Activated gamma-delta T cell treated with anti-CD3 and anti-CD28 coated beads, Interleukin-2, amount 50 U/mL, for 16 hours (primary cell): ENCODE measurements around the gene CSAG1.
"Not testable (repeated sequence)": the region's sequence is repeated elsewhere in the genome, so short reads cannot be mapped to it uniquely, and the experiment has no call there.

Source experiments
- DNase-seq: peaks from one replicate; pipeline ENCODE4 v3.0.0-alpha.2; 2020; ENCODE audit warnings: low read depth

Gene CSAG1

GRCh38 chrX:152733261-152733975 lies at the start of gene CSAG1, which contains the start of gene MAGEA12:
TSS of gene CSAG1 (minus strand) at chrX:152733721. CDS start at chrX:152732460, 1,261 bp downstream.
TSS of gene MAGEA12 (plus strand) at chrX:152733757. CDS start at chrX:152736162, 2,405 bp downstream.
- DNase-seq, result no peak

- not testable (repeated sequence) for DNase-seq
Measured at GRCh38 chrX:152769549-152770289, 36.2 kb upstream of the CSAG1 start, which contains the start of gene MAGEA6. TSS of gene MAGEA6 (minus strand) at chrX:152769689. CDS start at chrX:152767650, 2,039 bp downstream.

DNA sequence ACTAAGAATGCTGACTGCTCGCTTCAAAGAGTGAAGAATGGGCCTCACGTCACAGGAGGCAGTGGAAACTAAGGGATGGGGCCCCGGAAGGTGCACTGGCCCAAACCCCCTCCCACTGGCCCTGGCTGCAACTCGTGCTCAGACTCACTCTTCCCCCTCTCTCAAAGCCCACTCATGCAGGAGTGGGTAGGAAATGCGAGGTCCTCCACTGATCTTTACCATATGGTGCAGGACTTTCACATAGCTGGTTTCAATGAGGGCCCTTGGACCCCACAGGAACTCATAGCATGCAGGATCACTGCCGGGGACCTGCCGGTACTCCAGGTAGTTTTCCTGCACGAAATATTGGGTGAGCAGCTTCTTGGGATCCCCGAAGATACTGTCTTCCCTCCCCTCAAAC lies 33.0 kb upstream of the CSAG1 start:
- not testable (repeated sequence) for DNase-seq

GRCh38 chrX:152761582-152761981 lies 28.1 kb upstream of the CSAG1 start:
- not testable (repeated sequence) for DNase-seq

GRCh38 chrX:152759544-152759943 lies 26.0 kb upstream of the CSAG1 start:
- not testable (repeated sequence) for DNase-seq

DNA sequence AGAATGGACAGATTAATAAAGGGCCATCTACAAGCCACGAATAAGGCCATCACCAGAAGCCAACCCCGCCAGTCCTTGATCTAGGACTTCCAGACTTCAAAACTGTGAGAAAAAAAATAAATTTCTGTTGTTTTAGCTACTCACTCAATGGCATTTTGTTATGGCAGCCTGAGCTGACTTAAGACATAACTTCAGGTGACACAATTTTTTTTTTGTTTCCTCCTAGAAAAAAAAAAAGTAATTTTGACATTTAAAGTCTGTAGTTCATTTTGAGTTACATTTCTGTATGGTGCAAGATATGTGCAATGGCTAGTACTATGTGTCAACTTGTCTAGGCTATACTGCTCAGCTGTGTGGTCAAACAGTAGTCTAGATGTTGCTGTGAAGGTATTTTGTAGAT lies 25.4 kb upstream of the CSAG1 start, which contains the start of gene CSAG3:
CSAG3 (plus strand) TSS at position 301 of the 400 bp plus-strand sequence.
- DNase-seq, result not testable (repeated sequence)

DNA sequence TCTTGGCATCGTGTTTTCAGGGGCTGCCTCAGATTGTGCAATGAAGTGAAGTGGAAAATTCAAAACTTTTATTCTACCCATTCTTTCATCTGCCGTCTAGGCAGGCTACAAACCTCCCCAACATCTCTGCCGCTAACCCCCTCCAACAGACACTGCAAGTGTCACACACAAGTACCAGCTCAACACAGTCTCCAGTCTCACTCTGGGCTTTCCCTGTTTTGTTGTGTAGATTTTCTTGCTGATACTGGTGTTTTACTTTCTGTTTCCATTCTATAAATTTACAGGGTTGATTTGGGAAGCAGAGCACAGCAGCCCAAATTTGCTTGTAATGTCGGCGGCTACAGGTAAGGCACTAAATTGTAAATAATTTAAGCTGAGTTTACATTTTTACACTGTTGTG lies 21.4 kb upstream of the CSAG1 start:
- DNase-seq, result not testable (repeated sequence)

- not testable (repeated sequence) for DNase-seq
Measured at GRCh38 chrX:152753686-152754650, 20.4 kb upstream of the CSAG1 start, which contains the start of gene MAGEA2. TSS of gene MAGEA2 (minus strand) at chrX:152753842. CDS start at chrX:152751363, 2,479 bp downstream.

DNA sequence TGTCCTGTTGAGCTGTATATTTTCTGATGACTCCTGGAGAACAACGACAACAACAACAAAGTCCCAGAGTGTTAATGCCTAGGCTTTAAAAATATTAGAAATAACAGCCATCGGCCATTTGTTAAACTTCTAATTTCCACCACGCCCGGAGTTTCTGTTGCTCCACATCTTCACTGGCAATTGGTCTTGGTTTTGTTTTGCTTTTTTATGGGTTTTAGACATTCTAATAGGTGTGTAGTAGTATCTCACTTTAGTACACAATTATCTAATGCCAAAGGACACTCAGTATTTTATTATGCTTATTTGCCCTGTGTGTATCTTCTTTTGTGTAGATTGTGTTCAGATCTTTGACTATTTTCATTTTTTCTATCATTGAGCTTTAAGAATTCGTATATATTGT lies 5.0 kb upstream of the CSAG1 start:
- no peak for DNase-seq

DNA sequence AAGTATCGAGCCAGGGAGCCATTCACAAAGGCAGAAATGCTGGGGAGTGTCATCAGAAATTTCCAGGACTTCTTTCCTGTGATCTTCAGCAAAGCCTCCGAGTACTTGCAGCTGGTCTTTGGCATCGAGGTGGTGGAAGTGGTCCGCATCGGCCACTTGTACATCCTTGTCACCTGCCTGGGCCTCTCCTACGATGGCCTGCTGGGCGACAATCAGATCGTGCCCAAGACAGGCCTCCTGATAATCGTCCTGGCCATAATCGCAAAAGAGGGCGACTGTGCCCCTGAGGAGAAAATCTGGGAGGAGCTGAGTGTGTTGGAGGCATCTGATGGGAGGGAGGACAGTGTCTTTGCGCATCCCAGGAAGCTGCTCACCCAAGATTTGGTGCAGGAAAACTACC lies 3.0 kb upstream of the CSAG1 start:
- DNase-seq, result not testable (repeated sequence)

- no peak for DNase-seq
Measured at GRCh38 chrX:152735860-152736511, 2.5 kb upstream of the CSAG1 start.

GRCh38 chrX:152735101-152735500 lies 1.6 kb upstream of the CSAG1 start:
- DNase-seq, result no peak

DNA sequence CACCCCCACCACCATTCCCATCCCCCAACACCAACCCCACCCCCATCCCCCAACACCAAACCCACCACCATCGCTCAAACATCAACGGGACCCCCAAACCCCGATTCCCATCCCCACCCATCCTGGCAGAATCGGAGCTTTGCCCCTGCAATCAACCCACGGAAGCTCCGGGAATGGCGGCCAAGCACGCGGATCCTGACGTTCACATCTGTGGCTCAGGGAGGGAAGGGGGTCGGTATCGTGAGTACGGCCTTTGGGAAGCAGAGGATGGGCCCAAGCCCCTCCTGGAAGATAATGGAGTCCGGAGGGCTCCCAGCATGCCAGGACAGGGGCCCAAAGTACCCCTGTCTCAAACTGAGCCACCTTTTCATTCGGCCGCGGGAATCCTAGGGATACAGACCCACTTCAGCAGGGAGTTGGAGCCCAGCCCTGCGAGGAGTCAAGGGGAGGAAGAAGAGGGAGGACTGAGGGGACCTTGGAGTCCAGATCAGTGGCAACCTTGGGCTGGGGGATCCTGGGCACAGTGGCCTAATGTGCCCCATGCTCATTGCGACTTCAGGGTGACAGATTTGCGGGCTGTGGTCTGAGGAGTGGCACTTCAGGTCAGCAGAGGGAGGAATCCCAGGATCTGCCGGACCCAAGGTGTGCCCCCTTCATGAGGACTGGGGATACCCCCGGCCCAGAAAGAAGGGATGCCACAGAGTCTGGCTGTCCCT lies 780 bp upstream of the CSAG1 start:
- DNase-seq, result not testable (repeated sequence)

DNA sequence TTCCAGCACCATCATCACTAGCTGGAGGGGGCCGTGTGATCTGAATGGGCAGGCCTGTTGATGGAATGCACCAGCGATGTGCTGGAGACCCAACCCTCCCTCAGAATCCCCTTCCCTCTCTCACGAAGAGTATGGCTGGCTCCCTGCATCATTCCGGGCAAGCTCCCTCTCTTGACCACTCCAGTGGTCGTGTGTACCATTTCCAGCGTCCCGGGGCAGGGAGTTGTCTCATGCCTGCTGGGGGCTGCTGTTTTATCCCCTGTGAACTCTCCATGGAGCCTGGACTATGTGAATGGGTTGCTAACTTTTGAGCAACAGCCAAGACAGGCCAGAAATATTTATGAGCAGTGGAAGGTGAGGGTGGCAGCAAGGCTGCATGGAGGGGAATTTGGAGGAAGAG lies 8.1 kb downstream of the CSAG1 start:
- no peak for DNase-seq

DNA sequence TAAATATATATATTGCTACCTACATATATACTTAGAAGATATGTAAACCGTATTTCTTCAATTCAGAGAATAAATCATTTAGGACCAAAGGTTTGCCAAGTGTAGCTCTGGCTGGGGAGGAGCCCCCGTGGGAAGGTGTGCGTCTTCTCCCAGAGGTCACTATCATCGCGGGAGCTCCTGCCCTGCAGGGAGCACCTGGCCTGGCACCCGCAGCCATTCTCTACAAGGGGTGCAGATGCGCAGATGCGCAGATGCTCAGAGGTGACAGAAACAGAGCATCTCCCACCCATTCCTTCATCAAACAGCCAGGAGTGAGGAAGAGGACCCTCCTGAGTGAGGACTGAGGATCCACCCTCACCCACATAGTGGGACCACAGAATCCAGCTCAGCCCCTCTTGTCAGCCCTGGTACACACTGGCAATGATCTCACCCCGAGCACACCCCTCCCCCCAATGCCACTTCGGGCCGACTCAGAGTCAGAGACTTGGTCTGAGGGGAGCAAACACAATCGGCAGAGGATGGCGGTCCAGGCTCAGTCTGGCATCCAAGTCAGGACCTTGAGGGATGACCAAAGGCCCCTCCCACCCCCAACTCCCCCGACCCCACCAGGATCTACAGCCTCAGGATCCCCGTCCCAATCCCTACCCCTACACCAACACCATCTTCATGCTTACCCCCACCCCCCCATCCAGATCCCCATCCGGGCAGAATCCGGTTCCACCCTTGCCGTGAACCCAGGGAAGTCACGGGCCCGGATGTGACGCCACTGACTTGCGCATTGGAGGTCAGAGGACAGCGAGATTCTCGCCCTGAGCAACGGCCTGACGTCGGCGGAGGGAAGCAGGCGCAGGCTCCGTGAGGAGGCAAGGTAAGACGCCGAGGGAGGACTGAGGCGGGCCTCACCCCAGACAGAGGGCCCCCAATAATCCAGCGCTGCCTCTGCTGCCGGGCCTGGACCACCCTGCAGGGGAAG lies 19.4 kb downstream of the CSAG1 start, which contains the start of gene MAGEA2B:
MAGEA2B (plus strand) TSS at position 814 of the 973 bp plus-strand sequence. CDS start 2,479 bp downstream, outside the sequence.
- DNase-seq, result not testable (repeated sequence)

GRCh38 chrX:152713195-152713594 lies 20.3 kb downstream of the CSAG1 start:
- DNase-seq, result not testable (repeated sequence)

GRCh38 chrX:152709173-152709572 lies 24.3 kb downstream of the CSAG1 start, which contains the start of gene CSAG2:
TSS of gene CSAG2 (minus strand) at chrX:152709273. CDS start at chrX:152709112, 161 bp downstream.
- DNase-seq, result not testable (repeated sequence)

GRCh38 chrX:152706500-152706899 lies 27.0 kb downstream of the CSAG1 start:
- DNase-seq, result not testable (repeated sequence)

GRCh38 chrX:152700390-152700789 lies 33.1 kb downstream of the CSAG1 start:
- DNase-seq, result not testable (repeated sequence)
